GM18907 (cell line): ENCODE data around the gene SLC6A16.
"Not testable (repeated sequence)": the region's sequence is repeated elsewhere in the genome, so short reads cannot be mapped to it uniquely, and the experiment has no call there.

Experiments
- ATAC-seq: cut with Tn5 transposase; IDR thresholded peaks from one replicate; pipeline ENCODE4 v1.9.1; 2021; ENCODE audit warnings: mild to moderate bottlenecking, moderate library complexity; ENCODE audit not compliant: unreplicated experiment

SLC6A16 gene

GRCh38 chr19:49331616-49332055 is 6.6 kb upstream of the SLC6A16 start:
- ATAC-seq, result peak; percentile 40

GRCh38 chr19:49331187-49331586 is 6.2 kb upstream of the SLC6A16 start:
- not testable (repeated sequence) for ATAC-seq

GRCh38 chr19:49328741-49329140 is 3.8 kb upstream of the SLC6A16 start:
- ATAC-seq, result no peak

GRCh38 chr19:49327878-49328544 is 3.0 kb upstream of the SLC6A16 start:
- ATAC-seq, result no peak

GRCh38 chr19:49326165-49326704 is 1.2 kb upstream of the SLC6A16 start:
- peak; percentile 31 for ATAC-seq

GRCh38 chr19:49325756-49326155 is 765 bp upstream of the SLC6A16 start:
- not testable (repeated sequence) for ATAC-seq

GRCh38 chr19:49318296-49318695 is 6.7 kb downstream of the SLC6A16 start:
- ATAC-seq, result no peak

- no peak for ATAC-seq
Observed at GRCh38 chr19:49316284-49316683, 8.7 kb downstream of the SLC6A16 start.

- ATAC-seq, result no peak
Observed at GRCh38 chr19:49315111-49315510, 9.9 kb downstream of the SLC6A16 start.

- no peak for ATAC-seq
Observed at GRCh38 chr19:49309087-49309486, 15.9 kb downstream of the SLC6A16 start.

- ATAC-seq, result not testable (repeated sequence)
Observed at GRCh38 chr19:49306734-49307133, 18.3 kb downstream of the SLC6A16 start.

- ATAC-seq, result no peak
Observed at GRCh38 chr19:49301866-49302252, 23.1 kb downstream of the SLC6A16 start.

- no peak for ATAC-seq
Observed at GRCh38 chr19:49301165-49301865, 23.7 kb downstream of the SLC6A16 start.

GRCh38 chr19:49298653-49299052 is 26.3 kb downstream of the SLC6A16 start:
- not testable (repeated sequence) for ATAC-seq

- no peak for ATAC-seq
Observed at GRCh38 chr19:49297403-49297802, 27.6 kb downstream of the SLC6A16 start.

GRCh38 chr19:49295208-49295880 is 29.6 kb downstream of the SLC6A16 start:
- no peak for ATAC-seq

GRCh38 chr19:49294401-49294800 is 30.6 kb downstream of the SLC6A16 start:
- ATAC-seq, result no peak

- ATAC-seq, result no peak
Observed at GRCh38 chr19:49290517-49290916, 34.5 kb downstream of the SLC6A16 start.

- ATAC-seq, result not testable (repeated sequence)
Observed at GRCh38 chr19:49289286-49289685, 35.7 kb downstream of the SLC6A16 start.

GRCh38 chr19:49288205-49288604 is 36.8 kb downstream of the SLC6A16 start:
- ATAC-seq, result not testable (repeated sequence)

- ATAC-seq, result no peak
Observed at GRCh38 chr19:49287141-49287770, 37.7 kb downstream of the SLC6A16 start.
